Measurements from ENCODE around the gene FBRSL1. TPM values are rescaled to one million over a fixed set of nuclear protein-coding genes. Genes with fewer than 3 reads are reported as not detected.

FBRSL1 gene
- total and polyA plus RNA-seq, 2 donors (not counting 3 experiments of a cell fraction or from before 2014, with no cell fraction given) = 19.3 to 79.8 TPM

DNA sequence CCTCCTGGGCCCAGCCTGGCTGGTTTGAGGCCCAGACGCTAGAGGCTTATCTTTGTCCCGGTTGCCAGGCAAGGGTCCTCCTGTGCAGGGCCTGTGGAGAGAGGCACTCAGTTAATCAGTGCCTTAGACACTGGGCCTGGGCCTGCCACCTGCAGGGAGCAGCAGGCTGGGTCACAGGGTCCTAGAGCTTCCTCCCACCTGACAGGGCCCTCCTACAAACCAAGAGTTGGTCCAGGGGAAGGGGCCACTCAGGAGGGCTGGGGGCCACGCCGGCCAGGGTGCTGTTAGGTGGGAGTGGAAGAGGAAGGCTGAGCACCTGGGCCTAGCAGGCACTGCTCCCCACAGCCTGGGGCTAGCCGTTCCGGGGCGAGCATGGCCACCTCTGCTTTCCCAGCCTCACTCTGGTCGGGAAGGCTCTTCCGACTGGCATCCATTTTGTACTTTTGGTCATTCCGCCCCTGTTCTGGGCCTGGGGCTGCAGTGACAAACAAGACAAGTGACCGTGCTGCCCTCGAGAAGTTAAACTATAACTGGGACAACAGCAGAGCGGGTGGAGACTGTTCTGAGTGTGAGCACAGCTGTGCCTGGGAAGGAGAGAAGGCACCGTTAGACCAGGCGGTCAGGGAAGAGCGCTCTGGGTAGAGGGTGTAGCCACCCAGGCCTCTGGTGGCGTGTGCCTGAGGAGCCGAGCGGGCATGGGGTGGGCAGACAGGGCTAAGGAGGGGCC is 27.2 kb downstream of the FBRSL1 start:
- ChIA-PET CTCF (no interaction called here), POLR2A (no interaction called here)
- intact Hi-C loops (cut with micrococcal nuclease) = no loop called here
- BruUV-seq (replicated peaks) = no TSS peak
- no peak for TF ChIP-seq EZH2 (IDR thresholded peaks at IDR 0.05; ENCODE audit: borderline replicate concordance, low read depth, low read length, severe bottlenecking)
- TF ChIP-seq, protein P1, sequence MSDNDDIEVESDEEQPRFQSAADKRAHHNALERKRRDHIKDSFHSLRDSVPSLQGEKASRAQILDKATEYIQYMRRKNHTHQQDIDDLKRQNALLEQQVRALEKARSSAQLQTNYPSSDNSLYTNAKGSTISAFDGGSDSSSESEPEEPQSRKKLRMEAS (IDR thresholded peaks at IDR 0.05; ENCODE audit: insufficient read depth, insufficient read length) = no peak
- no peak for TF ChIP-seq FOS (IDR thresholded peaks at IDR 0.05; ENCODE audit: borderline replicate concordance, insufficient read depth, low read length)
- no peak for TF ChIP-seq GATA2 (IDR thresholded peaks at IDR 0.05; ENCODE audit: insufficient read depth, insufficient read length, low read depth, low read length)
- no peak for TF ChIP-seq POLR2A (IDR thresholded peaks at IDR 0.05; ENCODE audit: low read depth, low read length)
- TF ChIP-seq, protein P2, sequence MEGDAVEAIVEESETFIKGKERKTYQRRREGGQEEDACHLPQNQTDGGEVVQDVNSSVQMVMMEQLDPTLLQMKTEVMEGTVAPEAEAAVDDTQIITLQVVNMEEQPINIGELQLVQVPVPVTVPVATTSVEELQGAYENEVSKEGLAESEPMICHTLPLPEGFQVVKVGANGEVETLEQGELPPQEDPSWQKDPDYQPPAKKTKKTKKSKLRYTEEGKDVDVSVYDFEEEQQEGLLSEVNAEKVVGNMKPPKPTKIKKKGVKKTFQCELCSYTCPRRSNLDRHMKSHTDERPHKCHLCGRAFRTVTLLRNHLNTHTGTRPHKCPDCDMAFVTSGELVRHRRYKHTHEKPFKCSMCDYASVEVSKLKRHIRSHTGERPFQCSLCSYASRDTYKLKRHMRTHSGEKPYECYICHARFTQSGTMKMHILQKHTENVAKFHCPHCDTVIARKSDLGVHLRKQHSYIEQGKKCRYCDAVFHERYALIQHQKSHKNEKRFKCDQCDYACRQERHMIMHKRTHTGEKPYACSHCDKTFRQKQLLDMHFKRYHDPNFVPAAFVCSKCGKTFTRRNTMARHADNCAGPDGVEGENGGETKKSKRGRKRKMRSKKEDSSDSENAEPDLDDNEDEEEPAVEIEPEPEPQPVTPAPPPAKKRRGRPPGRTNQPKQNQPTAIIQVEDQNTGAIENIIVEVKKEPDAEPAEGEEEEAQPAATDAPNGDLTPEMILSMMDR (IDR thresholded peaks at IDR 0.05; ENCODE audit: extremely low read depth in 1 of 2, insufficient read depth in 1 of 2, low read depth in 1 of 2, low read length in 2 of 2) = no peak
- no peak for TF ChIP-seq MYC (IDR thresholded peaks at IDR 0.05; ENCODE audit: low read depth, low read length)
- TF ChIP-seq JUN (IDR thresholded peaks at IDR 0.05; ENCODE audit: borderline replicate concordance, insufficient read depth, insufficient read length, low read depth) = no peak
- no peak overlapping the region for H3K4me2 ChIP-seq (ENCODE audit: insufficient read depth, low read length)
- H2AFZ ChIP-seq (ENCODE audit: low read depth, low read length) = no peak overlapping the region
- H3K27ac ChIP-seq (ENCODE audit: insufficient read depth, low read depth, low read length) = no peak overlapping the region
- no peaks in the 10 kb centered on the region for H3K36me3 ChIP-seq (ENCODE audit: control insufficient read depth in 2 of 2, extremely low read depth in 1 of 2, insufficient read depth in 2 of 2, low read length in 2 of 2)
- H4K20me1 ChIP-seq (replicated peaks; ENCODE audit: control insufficient read depth, extremely low read depth, insufficient read depth, low read length) = no peaks in the 10 kb centered on the region
- DNase-seq (ENCODE audit: low read depth, low spot score) (no peak), FAIRE-seq (no peak)
- no peak overlapping the region for H3K9ac ChIP-seq (replicated peaks; ENCODE audit: extremely low read depth, insufficient read depth, low read length)
- H3K27me3 ChIP-seq (ENCODE audit: control insufficient read depth in 2 of 2, insufficient read depth in 2 of 2, low read length in 2 of 2) = no peaks in the 10 kb centered on the region
- H3K79me2 ChIP-seq (ENCODE audit: control insufficient read depth, insufficient read depth, low read length) = no peaks in the 10 kb centered on the region
- H3K4me3 ChIP-seq (replicated peaks in 1 of 3; ENCODE audit: insufficient read depth in 1 of 3, low read depth in 1 of 3, low read length in 3 of 3) = no peak overlapping the region
- H3K9me1 ChIP-seq (replicated peaks; ENCODE audit: control insufficient read depth, extremely low read depth, insufficient read depth, low read length) = no peaks in the 10 kb centered on the region
- dilution Hi-C loops (cut with MboI; ENCODE audit: extremely low pct_ligation_motif_present, low sequenced_read_pairs) = no loop called here
- no peaks in the 10 kb centered on the region for H3K4me1 ChIP-seq (ENCODE audit: control insufficient read depth, extremely low read depth, insufficient read depth, low read length)
- no peaks in the 10 kb centered on the region for H3K9me3 ChIP-seq (replicated peaks; ENCODE audit: control insufficient read depth, insufficient read depth, low read length)
